ENCODE data around the gene DUSP23.

The DUSP23 gene

DNA sequence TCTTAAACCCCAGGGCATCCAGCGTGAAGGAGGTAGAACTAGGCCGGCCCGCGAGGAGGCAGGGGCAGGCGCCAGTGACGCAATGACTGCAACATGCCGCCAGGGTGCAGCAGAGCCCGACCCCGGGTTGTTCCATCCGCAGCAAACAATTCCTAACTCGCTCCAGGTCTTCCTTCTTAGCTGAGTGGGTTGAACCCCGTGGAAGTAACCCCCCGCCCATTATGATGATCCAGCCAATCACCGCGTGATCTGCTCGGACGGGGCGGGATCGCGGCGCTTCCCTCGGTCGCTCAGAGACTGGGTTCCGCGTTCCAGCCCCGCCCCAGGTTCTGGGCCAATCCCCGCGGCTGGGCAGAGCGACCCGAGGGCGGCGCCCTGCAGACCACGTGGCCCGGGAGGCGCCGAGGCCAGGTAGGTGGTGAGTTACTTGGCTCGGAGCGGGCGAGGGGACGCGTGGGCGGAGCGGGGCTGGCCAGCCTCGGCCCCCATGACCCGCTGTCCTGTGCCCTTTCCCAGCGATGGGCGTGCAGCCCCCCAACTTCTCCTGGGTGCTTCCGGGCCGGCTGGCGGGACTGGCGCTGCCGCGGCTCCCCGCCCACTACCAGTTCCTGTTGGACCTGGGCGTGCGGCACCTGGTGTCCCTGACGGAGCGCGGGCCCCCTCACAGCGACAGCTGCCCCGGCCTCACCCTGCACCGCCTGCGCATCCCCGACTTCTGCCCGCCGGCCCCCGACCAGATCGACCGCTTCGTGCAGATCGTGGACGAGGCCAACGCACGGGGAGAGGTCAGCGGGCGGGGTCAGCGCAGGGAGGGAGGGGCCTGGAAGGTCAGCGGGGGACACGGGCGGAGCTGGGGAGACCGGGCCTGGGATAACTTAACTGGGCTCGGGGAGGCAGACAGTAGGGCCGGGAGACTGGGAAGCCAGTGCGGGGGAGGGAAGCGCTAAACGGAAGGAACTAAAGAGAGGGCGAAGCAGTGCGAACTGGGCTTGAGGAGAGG lies at the start of gene DUSP23:
DUSP23 (plus strand) TSS at position 380 of the 1,000 bp plus-strand sequence; CDS start at position 519, 139 bp downstream.
- DNase-seq (ENCODE audit: low spot score), result peak; percentile 95

DNA sequence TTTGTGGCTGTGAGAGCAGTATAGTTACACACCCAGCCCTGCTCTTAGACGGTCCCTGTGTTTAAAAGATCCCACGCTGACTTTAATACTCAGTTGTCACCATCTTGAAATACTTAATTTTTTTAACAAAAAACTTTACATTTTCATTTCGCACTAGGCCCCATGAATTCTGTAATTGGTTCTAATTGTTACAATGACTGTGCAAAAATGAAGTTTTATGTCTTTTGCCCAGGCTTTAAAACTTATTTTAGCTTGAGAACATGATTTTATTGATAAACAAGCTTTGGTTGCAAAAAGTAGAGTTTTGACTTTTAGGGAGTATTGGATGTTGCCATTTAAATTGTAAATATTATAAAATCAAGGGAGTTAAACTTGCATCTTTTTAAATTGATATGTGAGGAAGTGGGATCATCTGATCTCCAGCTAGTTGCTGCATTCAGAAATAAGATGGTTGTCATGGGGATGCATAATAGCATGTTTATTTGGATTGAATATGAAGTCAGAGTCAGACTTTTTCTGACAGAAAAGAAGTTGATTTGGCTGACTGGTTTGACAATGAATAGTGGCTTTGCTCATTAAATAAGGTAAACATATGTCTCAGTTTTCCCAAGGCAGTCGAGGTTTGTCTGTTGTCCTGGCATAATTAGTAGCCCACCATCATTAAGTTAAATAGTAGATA lies 43.4 kb upstream of the DUSP23 start:
- DNase-seq (ENCODE audit: low spot score), result no peak

- no peak for DNase-seq (ENCODE audit: low spot score)
Measured at GRCh38 chr1:159743651-159744410, 36.9 kb upstream of the DUSP23 start.

DNA sequence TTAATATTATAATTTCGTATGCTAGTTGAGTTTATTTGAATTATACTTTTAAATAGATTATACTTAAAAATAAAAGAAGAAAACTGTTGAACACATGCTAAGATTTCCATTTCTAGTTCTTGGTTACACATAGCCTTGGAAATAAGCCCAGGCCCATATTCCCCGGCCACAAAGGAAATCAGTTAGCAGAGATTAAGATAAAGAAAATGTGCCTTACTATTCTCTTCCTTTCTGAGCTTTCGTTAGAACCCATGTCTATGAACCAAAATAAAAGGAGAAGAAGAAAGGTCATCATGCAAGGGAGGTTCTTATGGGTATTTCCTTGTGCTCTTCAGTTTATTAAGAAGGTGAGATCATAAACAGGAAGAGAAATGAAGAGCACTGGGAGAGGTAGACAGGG lies 34.1 kb upstream of the DUSP23 start:
- no peak for DNase-seq (ENCODE audit: low spot score)

DNA sequence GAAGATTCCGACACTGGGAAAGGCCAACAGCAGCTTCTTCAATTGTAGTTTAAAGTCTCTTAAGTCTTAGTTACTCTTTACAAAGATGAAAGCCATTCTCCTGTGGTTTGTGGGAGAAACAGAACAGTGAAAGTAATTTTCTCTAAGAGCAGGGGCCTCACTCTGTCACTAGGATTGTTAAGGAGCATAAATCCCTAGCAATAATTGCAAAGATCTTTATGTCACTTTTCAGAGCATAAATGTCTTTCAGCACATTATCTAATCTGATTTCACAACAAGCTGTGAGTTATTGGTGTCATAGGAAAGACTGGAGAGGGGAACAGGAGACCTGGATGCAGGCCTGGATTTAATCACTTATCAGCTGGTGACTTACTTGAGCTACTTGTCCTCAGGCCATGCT lies 32.4 kb upstream of the DUSP23 start:
- no peak for DNase-seq (ENCODE audit: low spot score)

- no peak for DNase-seq (ENCODE audit: low spot score)
Measured at GRCh38 chr1:159749630-159750029, 31.1 kb upstream of the DUSP23 start.

DNA sequence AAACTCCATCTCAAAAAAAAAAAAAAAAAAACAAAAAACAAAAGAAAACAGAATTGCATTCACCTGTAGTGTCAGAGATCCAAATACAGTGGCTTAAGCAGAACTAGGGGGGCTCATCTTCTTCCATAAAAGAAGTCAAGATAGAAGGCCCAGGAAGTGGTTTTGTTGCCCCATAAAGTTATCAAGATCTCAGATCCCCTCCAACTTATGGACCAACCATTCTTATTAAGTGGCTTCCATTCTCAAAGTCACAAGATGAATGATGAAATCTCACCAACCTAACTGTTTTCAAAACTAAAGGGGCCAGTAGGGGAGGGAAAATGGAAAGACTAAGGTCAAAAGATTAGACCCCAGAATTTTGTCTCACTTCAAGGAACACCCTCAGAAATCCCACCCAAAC lies 30.1 kb upstream of the DUSP23 start:
- no peak for DNase-seq (ENCODE audit: low spot score)

DNA sequence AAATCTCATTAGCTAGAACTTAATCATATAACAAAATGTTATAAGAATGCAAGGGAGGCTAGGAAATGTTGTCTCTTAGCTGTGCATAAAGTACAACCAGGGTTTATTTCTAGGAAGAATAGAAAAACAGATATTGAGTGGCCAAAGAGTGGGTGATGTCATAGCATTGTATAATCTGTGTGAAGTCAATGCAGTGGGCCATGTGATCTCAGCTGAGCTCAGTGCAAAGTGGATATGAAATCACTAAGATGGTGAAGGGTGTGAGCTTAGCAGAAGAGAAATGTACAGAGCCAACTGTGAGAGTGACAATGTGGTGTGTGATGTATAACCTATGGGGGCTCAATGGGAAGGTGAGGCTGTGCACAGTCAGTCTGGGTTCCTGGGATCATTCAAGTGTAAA lies 29.7 kb upstream of the DUSP23 start:
- no peak for DNase-seq (ENCODE audit: low spot score)

DNA sequence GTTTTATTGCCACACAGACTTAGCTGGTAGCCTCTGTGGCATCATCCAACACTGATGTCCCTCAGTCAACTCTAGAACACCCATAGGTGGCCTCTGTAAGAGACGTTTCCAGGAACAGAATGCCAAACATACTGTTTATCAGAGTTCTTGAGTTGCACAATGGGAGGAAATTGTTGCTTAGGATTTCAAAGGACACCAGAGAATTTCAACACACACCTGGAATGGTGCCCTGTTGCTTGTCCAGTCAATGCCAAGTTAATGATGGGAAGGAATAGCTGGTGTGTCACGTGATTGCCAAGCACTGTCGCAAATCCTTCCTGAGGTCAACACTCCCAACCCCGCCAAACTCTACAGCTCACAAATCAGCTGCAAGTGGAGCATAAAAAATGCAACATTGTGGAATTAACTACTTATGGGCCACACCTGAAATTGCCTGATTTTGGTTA lies 28.6 kb upstream of the DUSP23 start:
- DNase-seq (ENCODE audit: low spot score), result no peak

- DNase-seq (ENCODE audit: low spot score), result no peak
Measured at GRCh38 chr1:159753386-159753785, 27.4 kb upstream of the DUSP23 start.

GRCh38 chr1:159755451-159756007 lies 25.2 kb upstream of the DUSP23 start:
- DNase-seq (ENCODE audit: low spot score), result no peak

DNA sequence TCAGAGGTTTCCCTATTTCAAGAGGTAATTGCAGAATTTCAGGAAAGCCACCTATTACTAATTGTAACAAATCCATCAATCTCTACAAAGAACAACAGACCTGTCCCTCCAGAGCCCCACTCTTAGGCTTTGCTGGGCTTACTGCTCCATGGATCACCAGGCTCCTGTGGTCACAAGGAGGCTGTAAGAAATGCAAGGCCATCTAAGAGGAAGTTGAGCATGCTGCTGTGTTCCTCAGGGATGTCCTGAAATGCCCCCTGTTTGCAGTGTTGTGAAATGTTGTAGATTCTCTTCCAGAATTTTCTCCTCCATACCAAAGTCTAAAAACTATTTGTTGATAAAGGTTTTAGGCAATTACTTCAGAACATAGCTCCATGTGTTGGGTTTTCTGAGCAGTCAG lies 24.4 kb upstream of the DUSP23 start:
- no peak for DNase-seq (ENCODE audit: low spot score)

GRCh38 chr1:159763686-159764085 lies 17.1 kb upstream of the DUSP23 start:
- peak; percentile 17 for DNase-seq (ENCODE audit: low spot score)

DNA sequence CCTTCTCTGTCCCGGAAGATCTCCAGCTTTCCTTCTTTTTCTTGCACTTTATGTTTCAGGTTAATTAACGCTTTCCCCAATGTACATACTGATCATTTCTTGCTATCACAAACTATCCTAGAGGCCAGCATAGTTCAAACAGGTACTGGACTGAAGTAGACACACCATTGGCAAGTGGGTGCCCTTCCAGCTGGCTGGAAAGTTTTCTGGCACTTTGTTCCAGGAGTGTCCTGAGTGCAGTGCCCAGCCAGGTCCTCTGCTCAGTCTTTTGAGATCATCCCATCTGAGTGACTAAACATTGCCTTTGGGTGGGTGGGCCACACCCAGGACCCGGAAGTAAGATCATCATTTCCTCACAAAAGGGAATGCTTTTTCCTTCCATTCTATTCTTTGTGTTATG lies 15.0 kb upstream of the DUSP23 start:
- no peak for DNase-seq (ENCODE audit: low spot score)

- DNase-seq (ENCODE audit: low spot score), result no peak
Measured at GRCh38 chr1:159771127-159771895, 9.5 kb upstream of the DUSP23 start.

- DNase-seq (ENCODE audit: low spot score), result no peak
Measured at GRCh38 chr1:159774465-159774864, 6.3 kb upstream of the DUSP23 start.

DNA sequence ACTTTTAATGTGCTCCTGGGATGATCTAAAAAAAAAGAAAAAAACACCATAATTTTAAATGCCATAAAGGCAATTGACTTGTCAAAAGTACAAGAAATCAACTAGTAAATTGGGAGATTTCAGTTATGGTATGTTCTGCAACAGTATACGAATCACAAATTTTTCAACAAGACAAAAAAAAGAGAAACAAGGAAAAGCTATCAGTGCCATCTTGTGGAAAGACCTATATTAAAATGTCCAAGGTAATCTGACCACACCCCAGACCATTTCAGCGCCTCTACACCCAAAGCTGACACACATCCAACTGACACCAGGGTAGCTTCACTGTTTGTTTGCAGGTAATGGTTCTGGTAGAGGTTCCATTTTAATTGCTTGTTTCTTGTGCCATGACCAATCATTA lies 5.0 kb upstream of the DUSP23 start:
- no peak for DNase-seq (ENCODE audit: low spot score)

GRCh38 chr1:159778266-159778665 lies 2.5 kb upstream of the DUSP23 start:
- DNase-seq (ENCODE audit: low spot score), result no peak

DNA sequence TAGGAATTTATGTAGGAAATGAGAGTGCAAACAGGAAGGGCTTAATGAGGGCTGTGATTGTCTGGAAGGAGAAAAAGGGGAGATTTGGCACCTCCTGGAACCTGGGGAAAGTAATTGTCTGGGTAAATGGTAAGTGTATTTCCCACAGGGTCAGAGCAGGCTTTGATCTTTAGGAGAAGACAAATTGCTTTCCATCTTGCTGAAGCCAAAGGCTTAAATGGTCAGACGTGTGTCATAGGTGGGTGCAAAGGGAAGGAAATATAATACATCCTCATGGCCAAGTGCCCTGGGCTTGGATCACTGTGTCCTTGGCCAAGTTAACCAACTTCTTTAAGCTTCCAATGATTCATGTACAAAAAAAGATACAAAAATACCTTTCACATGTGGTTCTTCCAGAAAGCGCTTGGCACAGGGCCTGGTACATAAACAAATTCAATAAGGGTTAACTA lies 1.3 kb upstream of the DUSP23 start:
- DNase-seq (ENCODE audit: low spot score), result no peak

GRCh38 chr1:159781992-159782391 lies 1.2 kb downstream of the DUSP23 start:
- DNase-seq (ENCODE audit: low spot score), result no peak

DNA sequence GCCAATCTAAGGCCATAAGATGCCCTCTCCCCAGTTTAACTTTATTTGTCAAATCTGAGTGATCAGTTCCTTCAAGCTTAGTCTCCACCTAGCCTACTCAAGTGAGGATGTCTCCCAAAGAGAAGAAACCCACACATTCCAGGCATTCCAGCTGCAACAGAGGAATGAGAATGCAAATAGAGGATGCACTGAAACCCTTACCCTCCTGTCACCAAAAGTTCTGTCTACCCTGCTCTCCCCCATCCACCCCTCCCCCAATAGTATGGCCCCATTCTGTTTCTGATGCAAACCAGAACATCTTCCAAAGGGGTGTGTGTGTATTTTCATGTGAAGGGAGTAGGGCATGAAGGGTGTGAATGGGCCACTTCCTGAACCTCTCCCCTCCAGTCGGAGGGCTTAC lies 3.0 kb downstream of the DUSP23 start:
- DNase-seq (ENCODE audit: low spot score), result peak; percentile 13

All from iPS-NIHi11 (cell line).